K562 (cell line): ENCODE measurements around the gene AP1AR. TPM values are rescaled to one million over a fixed set of nuclear protein-coding genes. Genes with fewer than 3 reads are reported as not detected.
A peak's percentile ranks its signal among the peaks of the same experiment; 100 is the strongest.

Experiments
- BCOR ChIP-seq: fragments of 450-650 bp; IDR thresholded peaks from 2 replicates; pipeline ENCODE4 v1.6.1; 2016
- ERF ChIP-seq: fragments of 450-650 bp; formaldehyde crosslinking; IDR thresholded peaks from 2 replicates; pipeline ENCODE4 v1.4.0; 2020; ENCODE audit warnings: mild to moderate bottlenecking, mixed read lengths
- FOXO4 ChIP-seq: fragments of 450-650 bp; formaldehyde crosslinking; IDR thresholded peaks from 2 replicates; pipeline ENCODE4 v1.4.0; 2020; ENCODE audit warnings: mild to moderate bottlenecking, moderate library complexity
- KDM2B ChIP-seq: fragments of 250-450 bp; sonication (Bioruptor Pico); IDR thresholded peaks from 2 replicates; pipeline ENCODE4 v1.8.0; 2021; ENCODE audit warnings: mild to moderate bottlenecking, moderate library complexity
- MBD2 ChIP-seq: sonication (generic); IDR thresholded peaks from 2 replicates; pipeline ENCODE4 v1.6.1; 2016; ENCODE audit warnings: low read depth, borderline replicate concordance
- NR2C1 ChIP-seq, 2 experiments: fragments of 450-650 bp; IDR thresholded peaks; 2 replicates each; pipeline ENCODE4 v1.6.1; 2017; ENCODE audit warnings: mild to moderate bottlenecking in 2 of 2, antibody characterized with exemption in 1 of 2, inconsistent platforms in 1 of 2, missing compliant biosample characterization in 1 of 2, missing genetic modification characterization in 1 of 2
- RB1 ChIP-seq: fragments of 450-650 bp; IDR thresholded peaks from 2 replicates; pipeline ENCODE4 v1.6.1; 2017; ENCODE audit warnings: low read depth, mild to moderate bottlenecking
- TAF7 ChIP-seq: fragments of 450-650 bp; IDR thresholded peaks from 2 replicates; pipeline ENCODE4 v1.6.1; 2016; ENCODE audit warnings: missing genetic modification characterization, missing compliant biosample characterization
- TBL1XR1 ChIP-seq, 2 experiments: IDR thresholded peaks; 2 replicates each; pipeline ENCODE4 v1.6.1; 2012; ENCODE audit warnings: improper control_type of control experiment in 2 of 2, low read length in 2 of 2, mild to moderate bottlenecking in 1 of 2
- TBP ChIP-seq: optimal IDR thresholded peaks from 2 replicates; pipeline ENCODE3; 2011; ENCODE audit warnings: low read depth, low read length, improper control_type of control experiment
- TFAP4 ChIP-seq: sonication (generic); formaldehyde crosslinking; IDR thresholded peaks from 2 replicates; pipeline ENCODE4 v1.8.0; 2022; ENCODE audit warnings: missing genetic modification reagents, mild to moderate bottlenecking, moderate library complexity, borderline replicate concordance
- ZNF431 ChIP-seq: sonication (generic); formaldehyde crosslinking; IDR thresholded peaks from 2 replicates; pipeline ENCODE4 v1.8.0; 2022; ENCODE audit warnings: mild to moderate bottlenecking, missing genetic modification reagents
- polyA plus RNA-seq, 8 experiments: library from polyadenylated mRNA; depleted of rRNA in 4 of 8; stranded (reverse) in 5 of 8; unstranded in 3 of 8; fragments of >200 nt; fragmentation: Nextera tagmentation in 2 of 8; fragmentation: Illumina TruSeq in 1 of 8; extraction: Ambion mirVana in 2 of 8; extraction: Trizol in 1 of 8; gene quantifications; 2 replicates each; pipeline versions ENCODE4 v1.2.1 to v1.2.3, GENCODE V29; 2011 to 2014; ENCODE audit warnings: inconsistent platforms in 1 of 8, missing spikeins in 1 of 8
- total RNA-seq, 7 experiments: library from RNA; depleted of rRNA in 6 of 7; stranded (reverse); fragments of >200 nt in 6 of 7; fragmentation: Illumina TruSeq in 2 of 7; extraction: Trizol in 2 of 7; gene quantifications; 2 replicates each; pipeline versions ENCODE4 v1.2.1 to v1.2.3, GENCODE V29; 2011 to 2021; ENCODE audit warnings: low replicate concordance in 1 of 7
- TF ChIP-seq, protein P1 (sequence below): fragments of 250-450 bp; sonication (Bioruptor Pico); IDR thresholded peaks from 2 replicates; pipeline ENCODE4 v1.8.0; 2021; ENCODE audit warnings: mild to moderate bottlenecking, moderate library complexity
- TF ChIP-seq, protein P2 (sequence below): fragments of 250-450 bp; sonication (Bioruptor Pico); IDR thresholded peaks from 2 replicates; pipeline ENCODE4 v1.5.0; 2021
- TF ChIP-seq, protein P3 (sequence below): sonication (generic); formaldehyde crosslinking; IDR thresholded peaks from 2 replicates; pipeline ENCODE4 v1.8.1; 2023; ENCODE audit warnings: missing genetic modification reagents, mild to moderate bottlenecking, borderline replicate concordance

AP1AR gene
- total and polyA plus RNA-seq, 9 of the 15 experiments (the other 6 are each of a cell fraction or from before 2014, with no cell fraction given), result 2.6 to 20.7 (median 12.2) TPM

DNA sequence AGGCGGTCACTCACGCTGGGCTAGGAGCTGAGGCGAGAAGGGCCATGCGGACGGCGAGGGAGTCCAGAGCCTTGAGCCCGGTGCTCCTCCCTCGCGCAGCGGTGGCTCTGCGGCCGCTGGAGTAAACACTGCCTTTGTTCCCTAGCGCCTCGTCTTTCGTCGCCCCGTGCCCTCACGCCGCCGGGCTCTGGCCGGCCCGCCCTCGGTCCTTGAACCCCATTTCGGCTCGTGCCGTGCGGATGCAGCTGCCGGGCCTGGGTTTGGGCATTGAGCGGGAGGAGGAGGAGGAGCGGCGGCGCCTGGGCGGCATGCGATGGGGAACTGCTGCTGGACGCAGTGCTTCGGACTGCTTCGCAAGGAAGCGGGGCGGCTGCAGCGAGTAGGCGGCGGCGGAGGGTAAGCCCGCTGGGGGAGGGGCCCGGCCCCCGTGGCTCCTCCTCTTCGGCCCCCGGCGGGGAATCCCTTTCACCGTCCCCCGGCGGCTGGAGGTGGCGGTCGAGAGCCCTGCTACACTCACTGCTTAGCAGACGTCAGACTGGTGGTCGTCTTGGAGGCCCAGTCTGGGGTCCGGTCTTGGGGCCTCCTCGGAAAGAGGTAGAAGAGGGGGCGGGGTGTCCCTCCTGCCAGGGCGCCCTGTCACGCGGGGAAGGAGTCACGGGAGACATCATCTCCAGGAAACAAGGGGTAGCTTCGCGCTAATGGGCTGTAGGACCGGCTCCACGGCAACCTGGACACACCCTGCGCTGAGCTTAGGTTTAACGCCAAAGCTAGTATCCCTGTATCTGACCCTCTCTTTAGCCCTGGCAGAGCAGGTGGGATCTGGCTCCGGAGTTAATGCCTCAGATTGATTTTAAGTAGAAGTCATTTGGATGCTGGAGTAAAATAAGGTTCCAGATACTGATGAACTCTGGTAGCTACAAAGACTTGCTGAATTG, at the start of gene AP1AR (continued):
- TF ChIP-seq, protein P1, sequence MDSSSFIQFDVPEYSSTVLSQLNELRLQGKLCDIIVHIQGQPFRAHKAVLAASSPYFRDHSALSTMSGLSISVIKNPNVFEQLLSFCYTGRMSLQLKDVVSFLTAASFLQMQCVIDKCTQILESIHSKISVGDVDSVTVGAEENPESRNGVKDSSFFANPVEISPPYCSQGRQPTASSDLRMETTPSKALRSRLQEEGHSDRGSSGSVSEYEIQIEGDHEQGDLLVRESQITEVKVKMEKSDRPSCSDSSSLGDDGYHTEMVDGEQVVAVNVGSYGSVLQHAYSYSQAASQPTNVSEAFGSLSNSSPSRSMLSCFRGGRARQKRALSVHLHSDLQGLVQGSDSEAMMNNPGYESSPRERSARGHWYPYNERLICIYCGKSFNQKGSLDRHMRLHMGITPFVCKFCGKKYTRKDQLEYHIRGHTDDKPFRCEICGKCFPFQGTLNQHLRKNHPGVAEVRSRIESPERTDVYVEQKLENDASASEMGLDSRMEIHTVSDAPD (CRISPR knock-in tag), result no peak
- TF ChIP-seq TBL1XR1 (IDR thresholded peaks at IDR 0.05; ENCODE audit: low read length in 2 of 2) (0 out of 4 replicates have a peak, but pooled peaks of 1 of the 2 experiments have one; percentile 3), ZNF431 (CRISPR knock-in tag) (peak; percentile 36; the same call in 1 of the 2 replicates), KDM2B (CRISPR knock-in tag) (0 out of 2 replicates have a peak, but pooled peaks have one; percentile 55), RB1 (peak; percentile 14; the same call in 1 of the 2 replicates), MBD2 (peak; percentile 17; the same call in 1 of the 2 replicates), BCOR (0 out of 2 replicates have a peak, but pooled peaks have one; percentile 58), FOXO4 (no peak), TFAP4 (CRISPR knock-in tag) (peak; percentile 82), TBP (peak; percentile 79), NR2C1 (IDR thresholded peaks at IDR 0.05) (no peak), NR2C1 (tag; IDR thresholded peaks at IDR 0.05) (no peak), TAF7 (peak; percentile 47; the same call in 1 of the 2 replicates), ERF (CRISPR knock-in tag) (peak; percentile 69; the same call in 1 of the 2 replicates)
- TF ChIP-seq, protein P2, sequence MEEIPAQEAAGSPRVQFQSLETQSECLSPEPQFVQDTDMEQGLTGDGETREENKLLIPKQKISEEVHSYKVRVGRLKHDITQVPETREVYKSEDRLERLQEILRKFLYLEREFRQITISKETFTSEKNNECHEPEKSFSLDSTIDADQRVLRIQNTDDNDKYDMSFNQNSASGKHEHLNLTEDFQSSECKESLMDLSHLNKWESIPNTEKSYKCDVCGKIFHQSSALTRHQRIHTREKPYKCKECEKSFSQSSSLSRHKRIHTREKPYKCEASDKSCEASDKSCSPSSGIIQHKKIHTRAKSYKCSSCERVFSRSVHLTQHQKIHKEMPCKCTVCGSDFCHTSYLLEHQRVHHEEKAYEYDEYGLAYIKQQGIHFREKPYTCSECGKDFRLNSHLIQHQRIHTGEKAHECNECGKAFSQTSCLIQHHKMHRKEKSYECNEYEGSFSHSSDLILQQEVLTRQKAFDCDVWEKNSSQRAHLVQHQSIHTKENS (CRISPR knock-in tag), result no peak
- TF ChIP-seq, protein P3, sequence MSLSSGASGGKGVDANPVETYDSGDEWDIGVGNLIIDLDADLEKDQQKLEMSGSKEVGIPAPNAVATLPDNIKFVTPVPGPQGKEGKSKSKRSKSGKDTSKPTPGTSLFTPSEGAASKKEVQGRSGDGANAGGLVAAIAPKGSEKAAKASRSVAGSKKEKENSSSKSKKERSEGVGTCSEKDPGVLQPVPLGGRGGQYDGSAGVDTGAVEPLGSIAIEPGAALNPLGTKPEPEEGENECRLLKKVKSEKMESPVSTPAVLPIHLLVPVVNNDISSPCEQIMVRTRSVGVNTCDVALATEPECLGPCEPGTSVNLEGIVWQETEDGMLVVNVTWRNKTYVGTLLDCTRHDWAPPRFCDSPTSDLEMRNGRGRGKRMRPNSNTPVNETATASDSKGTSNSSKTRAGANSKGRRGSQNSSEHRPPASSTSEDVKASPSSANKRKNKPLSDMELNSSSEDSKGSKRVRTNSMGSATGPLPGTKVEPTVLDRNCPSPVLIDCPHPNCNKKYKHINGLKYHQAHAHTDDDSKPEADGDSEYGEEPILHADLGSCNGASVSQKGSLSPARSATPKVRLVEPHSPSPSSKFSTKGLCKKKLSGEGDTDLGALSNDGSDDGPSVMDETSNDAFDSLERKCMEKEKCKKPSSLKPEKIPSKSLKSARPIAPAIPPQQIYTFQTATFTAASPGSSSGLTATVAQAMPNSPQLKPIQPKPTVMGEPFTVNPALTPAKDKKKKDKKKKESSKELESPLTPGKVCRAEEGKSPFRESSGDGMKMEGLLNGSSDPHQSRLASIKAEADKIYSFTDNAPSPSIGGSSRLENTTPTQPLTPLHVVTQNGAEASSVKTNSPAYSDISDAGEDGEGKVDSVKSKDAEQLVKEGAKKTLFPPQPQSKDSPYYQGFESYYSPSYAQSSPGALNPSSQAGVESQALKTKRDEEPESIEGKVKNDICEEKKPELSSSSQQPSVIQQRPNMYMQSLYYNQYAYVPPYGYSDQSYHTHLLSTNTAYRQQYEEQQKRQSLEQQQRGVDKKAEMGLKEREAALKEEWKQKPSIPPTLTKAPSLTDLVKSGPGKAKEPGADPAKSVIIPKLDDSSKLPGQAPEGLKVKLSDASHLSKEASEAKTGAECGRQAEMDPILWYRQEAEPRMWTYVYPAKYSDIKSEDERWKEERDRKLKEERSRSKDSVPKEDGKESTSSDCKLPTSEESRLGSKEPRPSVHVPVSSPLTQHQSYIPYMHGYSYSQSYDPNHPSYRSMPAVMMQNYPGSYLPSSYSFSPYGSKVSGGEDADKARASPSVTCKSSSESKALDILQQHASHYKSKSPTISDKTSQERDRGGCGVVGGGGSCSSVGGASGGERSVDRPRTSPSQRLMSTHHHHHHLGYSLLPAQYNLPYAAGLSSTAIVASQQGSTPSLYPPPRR (CRISPR knock-in tag), result no peak
